HepG2 (cell line): Measurements from ENCODE around the gene CCM2. TPM values are rescaled to one million over a fixed set of nuclear protein-coding genes. Genes with fewer than 3 reads are reported as not detected.

ENCODE experiments used
- ATAC-seq: fragments of 200-7000 bp; cut with Tn5 transposase; 3 replicates; pipeline ENCODE4 v1.9.1; 2020; ENCODE audit warnings: mild to moderate bottlenecking, moderate library complexity
- BruUV-seq: library from RNA; stranded (reverse); fragments of 400-500 nt; replicated peaks from 2 replicates; lab custom pipeline; 2021; lab: Mats Ljungman, UMichigan
- CTCF ChIA-PET: fragments of 300-600 bp; formaldehyde crosslinking; extraction: SDS; loops from one replicate; lab custom pipeline; 2021; ENCODE audit warnings: low total read pairs, inconsistent platforms, low intra/inter-chr PET ratio; lab: Yijun Ruan, JAX
- POLR2A ChIA-PET: fragments of 350-600 bp; sonication (Branson Sonifier 250); formaldehyde crosslinking; loops from one replicate; lab custom pipeline; 2020; ENCODE audit warnings: antibody characterized with exemption, inconsistent platforms; lab: Yijun Ruan, JAX
- DNase-seq: peaks from one replicate; pipeline ENCODE4 v3.0.0-alpha.2; 2015; ENCODE audit warnings: low spot score
- FAIRE-seq: peaks from 3 replicates; lab custom pipeline; 2011; peaks lifted over from hg19 to GRCh38; lab: Jason Lieb, UNC
- H2AFZ ChIP-seq: one replicate; pipeline ENCODE4 v1.6.1; 2011; ENCODE audit warnings: low read length, inconsistent platforms
- H3K27ac ChIP-seq: fragments of 300-600 bp; 3 replicates; pipeline ENCODE4 v1.8.0; 2011; ENCODE audit warnings: mixed run types, mild to moderate bottlenecking, mixed read lengths, low read length, inconsistent platforms; ENCODE audit not compliant: insufficient read depth; ENCODE audit errors: extremely low read length
- H3K27me3 ChIP-seq, 2 experiments: fragments of 200-600 bp in 1 of 2; 2 replicates in 1 of 2; 3 replicates in 1 of 2; pipeline versions ENCODE4 v1.6.0 to v1.8.0; 2011; ENCODE audit warnings: low read length in 2 of 2, mild to moderate bottlenecking in 2 of 2, moderate library complexity in 2 of 2, inconsistent platforms in 1 of 2; ENCODE audit not compliant: insufficient read depth in 2 of 2, control insufficient read depth in 1 of 2
- H3K36me3 ChIP-seq, 2 experiments: fragments of 200-600 bp in 1 of 2; replicated peaks in 1 of 2; 2 replicates in 1 of 2; 3 replicates in 1 of 2; pipeline versions ENCODE4 v1.5.1 to v1.8.0; 2011; ENCODE audit warnings: low read length in 2 of 2, inconsistent platforms in 1 of 2; ENCODE audit not compliant: insufficient read depth in 2 of 2, control insufficient read depth in 1 of 2
- H3K4me1 ChIP-seq: 2 replicates; pipeline ENCODE4 v1.5.1; 2012; ENCODE audit warnings: low read length, inconsistent platforms; ENCODE audit not compliant: insufficient read depth
- H3K4me2 ChIP-seq: 2 replicates; pipeline ENCODE4 v1.6.0; 2011; ENCODE audit warnings: low read depth, low read length, inconsistent platforms
- H3K4me3 ChIP-seq, 3 experiments: fragments of 200-600 bp in 1 of 3; sonication (generic), shearing (Covaris generic) in 1 of 3; replicated peaks in 1 of 3; 2 replicates each; pipeline ENCODE4 v1.5.1; 2011 to 2016; ENCODE audit warnings: low read length in 3 of 3, inconsistent platforms in 2 of 3, low read depth in 2 of 3, mild to moderate bottlenecking in 2 of 3, control low read depth in 1 of 3, mixed read lengths in 1 of 3; ENCODE audit not compliant: insufficient read depth in 1 of 3
- H3K79me2 ChIP-seq: one replicate; pipeline ENCODE4 v1.6.1; 2011; ENCODE audit warnings: low read length, inconsistent platforms; ENCODE audit not compliant: insufficient read depth
- H3K9ac ChIP-seq: 2 replicates; pipeline ENCODE4 v1.6.0; 2011; ENCODE audit warnings: mild to moderate bottlenecking, low read depth, low read length, inconsistent platforms; ENCODE audit not compliant: insufficient read depth
- H3K9me3 ChIP-seq: 2 replicates; pipeline ENCODE4 v1.5.1; 2012; ENCODE audit warnings: mild to moderate bottlenecking, low read length
- H4K20me1 ChIP-seq: 2 replicates; pipeline ENCODE4 v1.6.0; 2011; ENCODE audit warnings: inconsistent platforms, mild to moderate bottlenecking, low read length, moderate library complexity; ENCODE audit not compliant: insufficient read depth
- BRCA1 ChIP-seq: sonication (generic); formaldehyde crosslinking; IDR thresholded peaks from 2 replicates; pipeline ENCODE4 v1.4.0; 2020; ENCODE audit warnings: missing genetic modification reagents
- GFI1 ChIP-seq: sonication (generic); formaldehyde crosslinking; IDR thresholded peaks from 2 replicates; pipeline ENCODE4 v1.5.0; 2020; ENCODE audit warnings: missing genetic modification reagents, mild to moderate bottlenecking, borderline replicate concordance
- KAT2B ChIP-seq: fragments of 150-350 bp; IDR thresholded peaks from 2 replicates; pipeline ENCODE4 v1.6.1; 2014; ENCODE audit warnings: low read depth, low read length, borderline replicate concordance
- LRRFIP1 ChIP-seq: sonication (generic); formaldehyde crosslinking; conservative IDR thresholded peaks from 2 replicates; pipeline ENCODE4 v1.4.0; 2020; ENCODE audit warnings: missing genetic modification reagents
- MYPOP ChIP-seq: sonication (generic); formaldehyde crosslinking; IDR thresholded peaks from 2 replicates; pipeline ENCODE4 v1.8.1; 2023; ENCODE audit warnings: mild to moderate bottlenecking, moderate library complexity, missing genetic modification reagents
- NFATC3 ChIP-seq: sonication (generic); formaldehyde crosslinking; IDR thresholded peaks from 2 replicates; pipeline ENCODE4 v1.5.1; 2020; ENCODE audit warnings: mild to moderate bottlenecking, missing genetic modification reagents
- SMAD3 ChIP-seq: sonication (generic); formaldehyde crosslinking; IDR thresholded peaks from 2 replicates; pipeline ENCODE4 v1.4.0; 2020; ENCODE audit warnings: missing genetic modification reagents
- STAG1 ChIP-seq: sonication (generic); formaldehyde crosslinking; IDR thresholded peaks from 2 replicates; pipeline ENCODE4 v1.4.0; 2020; ENCODE audit warnings: missing genetic modification reagents
- ZKSCAN5 ChIP-seq: sonication (generic); formaldehyde crosslinking; IDR thresholded peaks from 2 replicates; pipeline ENCODE4 v1.5.1; 2020; ENCODE audit warnings: mild to moderate bottlenecking, missing genetic modification reagents
- ZNF563 ChIP-seq: sonication (generic); formaldehyde crosslinking; IDR thresholded peaks from 2 replicates; pipeline ENCODE4 v1.8.0; 2022; ENCODE audit warnings: mild to moderate bottlenecking, moderate library complexity, missing genetic modification reagents
- WGBS: methylation state at CpG from one replicate; pipeline ENCODE4 v1.1.6; 2017; ENCODE audit warnings: low lambda C conversion rate; 5-methylcytosine and 5-hydroxymethylcytosine counted together
- in situ Hi-C: cut with HindIII; loops from 2 replicates; pipeline ENCODE4 v1.10.0; 2017; ENCODE audit warnings: low pct_unique_long_range_greater_than_20kb; ENCODE audit not compliant: extremely low pct_ligation_motif_present
- intact Hi-C: fragments of 100-400 bp; cut with micrococcal nuclease; formaldehyde crosslinking; loops from one replicate; pipeline ENCODE4 v1.10.0; 2022; ENCODE audit not compliant: unreplicated experiment
- polyA plus RNA-seq, 8 experiments: library from polyadenylated mRNA; depleted of rRNA in 3 of 8; stranded (reverse) in 7 of 8; unstranded in 1 of 8; fragments of >200 nt; fragmentation: Illumina TruSeq in 4 of 8; extraction: Trizol in 4 of 8; gene quantifications; 2 replicates each; pipeline versions ENCODE4 v1.2.1 to v1.2.3, GENCODE V29; 2011 to 2016; ENCODE audit warnings: low read depth in 4 of 8, missing spikeins in 1 of 8, mixed read lengths in 1 of 8; ENCODE audit not compliant: insufficient read depth in 1 of 8
- total RNA-seq, 5 experiments: library from RNA; depleted of rRNA; stranded (reverse); fragments of >200 nt; fragmentation: Illumina TruSeq; extraction: Trizol; gene quantifications; 2 replicates each; pipeline ENCODE4 v1.2.3, GENCODE V29; 2016; ENCODE audit warnings: low read depth in 1 of 5
- TF ChIP-seq, protein P1 (sequence below): IDR thresholded peaks from 2 replicates; pipeline ENCODE4 v1.4.0; 2020; ENCODE audit warnings: mild to moderate bottlenecking, missing genetic modification reagents

Gene CCM2
- total and polyA plus RNA-seq, 2 of the 13 experiments (the other 11 are each of a cell fraction or from before 2014, with no cell fraction given) = 13.7 to 15.8 TPM

GRCh38 chr7:45048748-45049147 lies 48.7 kb downstream of the CCM2 start (continued):
- TF ChIP-seq, protein P1, sequence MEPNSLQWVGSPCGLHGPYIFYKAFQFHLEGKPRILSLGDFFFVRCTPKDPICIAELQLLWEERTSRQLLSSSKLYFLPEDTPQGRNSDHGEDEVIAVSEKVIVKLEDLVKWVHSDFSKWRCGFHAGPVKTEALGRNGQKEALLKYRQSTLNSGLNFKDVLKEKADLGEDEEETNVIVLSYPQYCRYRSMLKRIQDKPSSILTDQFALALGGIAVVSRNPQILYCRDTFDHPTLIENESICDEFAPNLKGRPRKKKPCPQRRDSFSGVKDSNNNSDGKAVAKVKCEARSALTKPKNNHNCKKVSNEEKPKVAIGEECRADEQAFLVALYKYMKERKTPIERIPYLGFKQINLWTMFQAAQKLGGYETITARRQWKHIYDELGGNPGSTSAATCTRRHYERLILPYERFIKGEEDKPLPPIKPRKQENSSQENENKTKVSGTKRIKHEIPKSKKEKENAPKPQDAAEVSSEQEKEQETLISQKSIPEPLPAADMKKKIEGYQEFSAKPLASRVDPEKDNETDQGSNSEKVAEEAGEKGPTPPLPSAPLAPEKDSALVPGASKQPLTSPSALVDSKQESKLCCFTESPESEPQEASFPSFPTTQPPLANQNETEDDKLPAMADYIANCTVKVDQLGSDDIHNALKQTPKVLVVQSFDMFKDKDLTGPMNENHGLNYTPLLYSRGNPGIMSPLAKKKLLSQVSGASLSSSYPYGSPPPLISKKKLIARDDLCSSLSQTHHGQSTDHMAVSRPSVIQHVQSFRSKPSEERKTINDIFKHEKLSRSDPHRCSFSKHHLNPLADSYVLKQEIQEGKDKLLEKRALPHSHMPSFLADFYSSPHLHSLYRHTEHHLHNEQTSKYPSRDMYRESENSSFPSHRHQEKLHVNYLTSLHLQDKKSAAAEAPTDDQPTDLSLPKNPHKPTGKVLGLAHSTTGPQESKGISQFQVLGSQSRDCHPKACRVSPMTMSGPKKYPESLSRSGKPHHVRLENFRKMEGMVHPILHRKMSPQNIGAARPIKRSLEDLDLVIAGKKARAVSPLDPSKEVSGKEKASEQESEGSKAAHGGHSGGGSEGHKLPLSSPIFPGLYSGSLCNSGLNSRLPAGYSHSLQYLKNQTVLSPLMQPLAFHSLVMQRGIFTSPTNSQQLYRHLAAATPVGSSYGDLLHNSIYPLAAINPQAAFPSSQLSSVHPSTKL (CRISPR knock-in tag) = no peak
- TF ChIP-seq MYPOP (CRISPR knock-in tag) (no peak), STAG1 (CRISPR knock-in tag) (no peak), SMAD3 (CRISPR knock-in tag) (no peak), BRCA1 (CRISPR knock-in tag) (no peak), ZKSCAN5 (CRISPR knock-in tag) (no peak)

- CTCF ChIA-PET = no interaction called here
- Histone ChIP-seq H3K9ac (no peak overlapping the region), H3K4me3 (no peak overlapping the region), H4K20me1 (no peaks in the 10 kb centered on the region), H3K4me1 (no peaks in the 10 kb centered on the region), H3K9me3 (no peaks in the 10 kb centered on the region), H3K27me3 (no peaks in the 10 kb centered on the region), H3K79me2 (no peaks in the 10 kb centered on the region), H2AFZ (no peak overlapping the region), H3K27ac (no peak overlapping the region), H3K36me3 (no peaks in the 10 kb centered on the region; a peak in 1 of 5 replicates), H3K4me2 (no peak overlapping the region)
- intact Hi-C loops (no loop called here), in situ Hi-C loops (no loop called here)
- POLR2A ChIA-PET = no interaction called here
- no TSS peak for BruUV-seq
- DNase-seq (no peak), ATAC-seq (no peak), FAIRE-seq (no peak)
- WGBS = 89% methylated on average over 2 of the region's 2 CpGs
- TF ChIP-seq LRRFIP1 (no peak), KAT2B (no peak), NFATC3 (CRISPR knock-in tag) (no peak), ZNF563 (CRISPR knock-in tag) (no peak), BRCA1 (CRISPR knock-in tag) (no peak), GFI1 (CRISPR knock-in tag) (no peak)
These were observed 50.2 kb downstream of the CCM2 start for GRCh38 chr7:45050198-45050597.
